H1 (cell line): ENCODE measurements around the gene CSF2RB. TPM values are rescaled to one million over a fixed set of nuclear protein-coding genes. Genes with fewer than 3 reads are reported as not detected.

Source experiments
- CTCF ChIA-PET: fragments of 300-600 bp; sonication (Branson Sonifier 250); formaldehyde crosslinking; loops from one replicate; lab custom pipeline; 2021; ENCODE audit not compliant: partially characterized antibody; lab: Charles Lee
- POLR2A ChIA-PET: fragments of 300-600 bp; sonication (Branson Sonifier 250); formaldehyde crosslinking; loops from one replicate; lab custom pipeline; 2021; ENCODE audit warnings: inconsistent platforms; ENCODE audit not compliant: partially characterized antibody; lab: Charles Lee
- DNase-seq, 2 experiments: peaks; one replicate each; pipeline versions ENCODE4 v3.0.0 to v3.0.0-alpha.2; 2010 to 2022; ENCODE audit warnings: low spot score in 2 of 2, low read depth in 1 of 2, mixed read lengths in 1 of 2
- FAIRE-seq: peaks from 2 replicates; lab custom pipeline; 2011; peaks lifted over from hg19 to GRCh38; lab: Jason Lieb, UNC
- H2AFZ ChIP-seq: 2 replicates; pipeline ENCODE4 v1.8.1; 2012; ENCODE audit warnings: low read length, inconsistent platforms
- H2AK5ac ChIP-seq: 2 replicates; pipeline ENCODE4 v1.6.1; 2013; ENCODE audit warnings: low read depth, low read length
- H2BK120ac ChIP-seq: replicated peaks from 2 replicates; pipeline ENCODE3; 2013; ENCODE audit warnings: low read depth, low read length, inconsistent platforms
- H2BK12ac ChIP-seq: 2 replicates; pipeline ENCODE4 v1.6.1; 2013; ENCODE audit warnings: low read depth, low read length
- H2BK15ac ChIP-seq: 2 replicates; pipeline ENCODE4 v1.6.1; 2013; ENCODE audit warnings: low read length
- H2BK20ac ChIP-seq: 2 replicates; pipeline ENCODE4 v1.6.1; 2013; ENCODE audit warnings: low read length
- H2BK5ac ChIP-seq: 2 replicates; pipeline ENCODE4 v1.6.1; 2013; ENCODE audit warnings: low read depth, low read length
- H3K14ac ChIP-seq: 2 replicates; pipeline ENCODE4 v1.6.1; 2013; ENCODE audit warnings: inconsistent platforms; ENCODE audit not compliant: insufficient read length
- H3K18ac ChIP-seq: 2 replicates; pipeline ENCODE4 v1.6.1; 2013; ENCODE audit warnings: low read length; ENCODE audit errors: extremely low read depth
- H3K23ac ChIP-seq: 2 replicates; pipeline ENCODE4 v1.6.1; 2013; ENCODE audit warnings: inconsistent platforms; ENCODE audit not compliant: insufficient read length
- H3K23me2 ChIP-seq: 2 replicates; pipeline ENCODE4 v1.6.1; 2013; ENCODE audit warnings: low read depth, low read length
- H3K27ac ChIP-seq: 2 replicates; pipeline ENCODE4 v1.6.1; 2011; ENCODE audit warnings: low read depth, low read length, inconsistent platforms
- H3K27me3 ChIP-seq, 4 experiments: replicated peaks in 1 of 4; 1 replicate in 1 of 4; 2 replicates in 3 of 4; pipeline versions ENCODE4 v1.6.1 to v1.8.1; 2011 to 2013; ENCODE audit warnings: low read length in 3 of 4, mild to moderate bottlenecking in 3 of 4, inconsistent platforms in 2 of 4, mixed read lengths in 2 of 4, moderate library complexity in 1 of 4; ENCODE audit not compliant: control insufficient read depth in 3 of 4, insufficient read depth in 3 of 4; ENCODE audit errors: extremely low read depth in 1 of 4
- H3K36me3 ChIP-seq, 4 experiments: 2 replicates each; pipeline versions ENCODE4 v1.6.1 to v1.8.1; 2011 to 2013; ENCODE audit warnings: mild to moderate bottlenecking in 4 of 4, low read length in 3 of 4, moderate library complexity in 2 of 4, control low read depth in 1 of 4, inconsistent platforms in 1 of 4; ENCODE audit not compliant: insufficient read depth in 4 of 4, control insufficient read depth in 2 of 4
- H3K4ac ChIP-seq: replicated peaks from 2 replicates; pipeline ENCODE3; 2013; ENCODE audit warnings: low read length, low read depth, mixed read lengths, inconsistent platforms; ENCODE audit not compliant: insufficient read length
- H3K4me1 ChIP-seq, 4 experiments: replicated peaks in 1 of 4; 1 replicate in 1 of 4; 2 replicates in 3 of 4; pipeline versions ENCODE4 v1.6.1 to v1.8.1; 2011 to 2013; ENCODE audit warnings: low read length in 3 of 4, inconsistent platforms in 2 of 4, mixed read lengths in 1 of 4; ENCODE audit not compliant: insufficient read depth in 4 of 4, control insufficient read depth in 3 of 4
- H3K4me2 ChIP-seq, 2 experiments: 2 replicates each; pipeline versions ENCODE4 v1.6.1 to v1.8.1; 2011 to 2013; ENCODE audit warnings: low read depth in 2 of 2, low read length in 2 of 2, control low read depth in 1 of 2, inconsistent platforms in 1 of 2, mild to moderate bottlenecking in 1 of 2; ENCODE audit not compliant: insufficient read depth in 1 of 2
- H3K4me3 ChIP-seq, 4 experiments: fragments of 200-600, 300-600 bp in 1 of 4; sonication (generic), shearing (Covaris generic), sonication (Bioruptor Twin) in 1 of 4; 2 replicates each; pipeline versions ENCODE4 v1.5.1 to v1.8.1; 2011 to 2016; ENCODE audit warnings: low read length in 4 of 4, low read depth in 3 of 4, control low read depth in 2 of 4, inconsistent platforms in 2 of 4, mild to moderate bottlenecking in 2 of 4, mixed read lengths in 1 of 4, moderate library complexity in 1 of 4; ENCODE audit not compliant: insufficient read depth in 2 of 4; ENCODE audit errors: extremely low read depth in 1 of 4
- H3K56ac ChIP-seq: replicated peaks from 2 replicates; pipeline ENCODE3; 2013; ENCODE audit warnings: low read depth, mild to moderate bottlenecking, mixed read lengths, low read length, inconsistent platforms; ENCODE audit not compliant: insufficient read length
- H3K79me1 ChIP-seq: 2 replicates; pipeline ENCODE4 v1.6.1; 2013; ENCODE audit warnings: low read depth, low read length, control low read depth
- H3K79me2 ChIP-seq, 2 experiments: 2 replicates each; pipeline versions ENCODE4 v1.6.1 to v1.8.1; 2012 to 2013; ENCODE audit warnings: low read length in 2 of 2, mild to moderate bottlenecking in 2 of 2, inconsistent platforms in 1 of 2; ENCODE audit not compliant: insufficient read depth in 2 of 2, control insufficient read depth in 1 of 2
- H3K9ac ChIP-seq, 4 experiments: replicated peaks in 1 of 4; 1 replicate in 1 of 4; 2 replicates in 3 of 4; pipeline versions ENCODE4 v1.6.1 to v1.8.1; 2011 to 2013; ENCODE audit warnings: low read depth in 3 of 4, low read length in 3 of 4, control low read depth in 2 of 4, mild to moderate bottlenecking in 2 of 4, moderate library complexity in 2 of 4, inconsistent platforms in 1 of 4; ENCODE audit errors: extremely low read depth in 1 of 4
- H3K9me3 ChIP-seq, 2 experiments: 2 replicates each; pipeline versions ENCODE4 v1.6.1 to v1.8.1; 2012 to 2013; ENCODE audit warnings: mild to moderate bottlenecking in 2 of 2, moderate library complexity in 2 of 2, control low read depth in 1 of 2, inconsistent platforms in 1 of 2, low read depth in 1 of 2, low read length in 1 of 2, mixed read lengths in 1 of 2; ENCODE audit not compliant: insufficient read depth in 2 of 2
- H4K20me1 ChIP-seq, 2 experiments: replicated peaks in 1 of 2; 2 replicates each; pipeline versions ENCODE3 to v1.8.1; 2011 to 2013; ENCODE audit warnings: inconsistent platforms in 2 of 2, low read length in 2 of 2, mild to moderate bottlenecking in 1 of 2; ENCODE audit not compliant: insufficient read depth in 2 of 2, control insufficient read depth in 1 of 2
- H4K5ac ChIP-seq: 2 replicates; pipeline ENCODE4 v1.6.1; 2013; ENCODE audit warnings: low read length, low read depth, mixed read lengths, inconsistent platforms; ENCODE audit not compliant: insufficient read length
- H4K8ac ChIP-seq: 2 replicates; pipeline ENCODE4 v1.8.0; 2013; ENCODE audit warnings: mild to moderate bottlenecking, moderate library complexity, low read length, inconsistent platforms; ENCODE audit not compliant: insufficient read depth; ENCODE audit errors: extremely low read depth
- H4K91ac ChIP-seq: replicated peaks from 2 replicates; pipeline ENCODE3; 2013; ENCODE audit warnings: low read length, mixed read lengths, inconsistent platforms; ENCODE audit not compliant: insufficient read length
- CBX5 ChIP-seq: fragments of 300-800, 300-1000 bp; sonication (generic); IDR thresholded peaks from 2 replicates; pipeline ENCODE4 v1.7.1; 2016; ENCODE audit warnings: antibody characterized with exemption, low read length, low read depth
- CEBPB ChIP-seq: IDR thresholded peaks from 2 replicates; pipeline ENCODE4 v1.6.1; 2012; ENCODE audit warnings: low read depth, low read length
- GABPA ChIP-seq: IDR thresholded peaks from 2 replicates; pipeline ENCODE4 v1.6.1; 2011; ENCODE audit warnings: mild to moderate bottlenecking, low read length, moderate library complexity, borderline replicate concordance; ENCODE audit not compliant: insufficient read depth
- USF2 ChIP-seq: IDR thresholded peaks from 2 replicates; pipeline ENCODE4 v1.6.1; 2011; ENCODE audit warnings: low read length, improper control_type of control experiment
- WGBS, 2 experiments: shearing (Covaris generic) in 1 of 2; methylation state at CpG; one replicate each; pipeline versions ENCODE4 v1.1.6 to v1.1.7; 2013 to 2015; ENCODE audit warnings: low lambda C conversion rate in 2 of 2, mixed read lengths in 2 of 2, inconsistent platforms in 1 of 2, low coverage in 1 of 2, missing lambda C conversion rate in 1 of 2; ENCODE audit not compliant: insufficient replicate concordance in 2 of 2, insufficient coverage in 1 of 2, insufficient read length in 1 of 2; ENCODE audit errors: extremely low coverage in 1 of 2, missing lambda C conversion rate in 1 of 2; 5-methylcytosine and 5-hydroxymethylcytosine counted together
- polyA plus RNA-seq, 7 experiments: library from polyadenylated mRNA; depleted of rRNA in 3 of 7; stranded (reverse) in 5 of 7; unstranded in 2 of 7; fragments of >200 nt in 5 of 7; fragments of 200-250 nt in 2 of 7; gene quantifications; 1 replicate in 5 of 7; 2 replicates in 1 of 7; 4 replicates in 1 of 7; pipeline versions ENCODE4 v1.2.1 to v1.2.3, GENCODE V29; 2011 to 2013; ENCODE audit warnings: missing spikeins in 2 of 7, mixed read lengths in 2 of 7
- total RNA-seq: library from RNA; stranded (reverse); fragmentation: NEBNext Ultra II Directional; extraction: Animal tissue kit (Norgen Biotek cat#: 25700); gene quantifications from 2 replicates; pipeline ENCODE4 v1.2.1, GENCODE V29; 2021

Gene CSF2RB
- total and polyA plus RNA-seq, 2 of the 8 experiments (the other 6 are each of a cell fraction or from before 2014, with no cell fraction given), result not detected

GRCh38 chr22:36948273-36949225 lies 35.1 kb downstream of the CSF2RB start:
- H2BK5ac ChIP-seq, result no peak overlapping the region
- H3K23ac ChIP-seq, result no peak overlapping the region
- no peak overlapping the region for H3K4ac ChIP-seq
- TF ChIP-seq CBX5, result no peak
- TF ChIP-seq GABPA, result no peak
- TF ChIP-seq USF2, result no peak
- TF ChIP-seq CEBPB, result no peak
- no peak for DNase-seq
- H2AFZ ChIP-seq, result no peak overlapping the region
- no peak overlapping the region for H4K5ac ChIP-seq
- no peaks in the 10 kb centered on the region for H3K9me3 ChIP-seq
- no peaks in the 10 kb centered on the region for H3K23me2 ChIP-seq
- no peaks in the 10 kb centered on the region for H4K20me1 ChIP-seq
- no peak overlapping the region for H3K56ac ChIP-seq
- 90% methylated on average over 9 of the region's 9 CpGs; no CpG with 5 or more reads in 1 of the 2 experiments for WGBS, 2 experiments
- no peak overlapping the region for H2BK15ac ChIP-seq
- H3K27ac ChIP-seq, result no peak overlapping the region
- no peaks in the 10 kb centered on the region for H3K79me2 ChIP-seq
- H3K36me3 ChIP-seq, result no peaks in the 10 kb centered on the region
- POLR2A ChIA-PET, result no interaction called here
- H2AK5ac ChIP-seq, result no peak overlapping the region
- no peak overlapping the region for H2BK12ac ChIP-seq
- no peak overlapping the region for H3K14ac ChIP-seq
- CTCF ChIA-PET, result interaction anchor here (1.0 kb wide), 2 partner anchors 16 to 29 kb away, joined by 3 read pairs; no protein-coding TSS in a partner anchor
- no peak overlapping the region for H4K91ac ChIP-seq
- no peak overlapping the region for H3K9ac ChIP-seq
- no peak overlapping the region for H3K18ac ChIP-seq
- H3K4me1 ChIP-seq, result no peaks in the 10 kb centered on the region
- H3K4me3 ChIP-seq, result no peak overlapping the region
- H2BK120ac ChIP-seq, result no peak overlapping the region
- H3K27me3 ChIP-seq, result no peaks in the 10 kb centered on the region
- no peak overlapping the region for H2BK20ac ChIP-seq
- H3K4me2 ChIP-seq, result no peak overlapping the region
- H4K8ac ChIP-seq, result no peak overlapping the region
- H3K79me1 ChIP-seq, result no peaks in the 10 kb centered on the region
- no peak for FAIRE-seq
